HEK293 (cell line): ENCODE data around the gene MAP6.

Source experiments
- CTCF ChIA-PET: fragments of 350-600 bp; formaldehyde crosslinking; extraction: SDS; loops from one replicate; lab custom pipeline; 2021; ENCODE audit warnings: antibody characterized with exemption; lab: Yijun Ruan, JAX
- POLR2A ChIA-PET: fragments of 300-600 bp; formaldehyde crosslinking; extraction: SDS; loops from one replicate; lab custom pipeline; 2020; ENCODE audit warnings: antibody characterized with exemption, inconsistent platforms; lab: Yijun Ruan, JAX
- H3K27ac ChIP-seq: fragments of 200-500 bp; sonication (Bioruptor generic); 2 replicates; pipeline ENCODE4 v1.5.1; 2014; ENCODE audit warnings: low read depth, low read length, control low read depth, inconsistent platforms; ENCODE audit errors: extremely low read depth
- H3K36me3 ChIP-seq, 2 experiments: fragments of 200-500 bp in 1 of 2; sonication (Bioruptor generic) in 1 of 2; 1 replicate in 1 of 2; 2 replicates in 1 of 2; pipeline ENCODE4 v1.5.1; 2014 to 2017; ENCODE audit warnings: inconsistent platforms in 2 of 2, low read length in 2 of 2; ENCODE audit not compliant: control insufficient read depth in 2 of 2, insufficient read depth in 1 of 2
- H3K4me1 ChIP-seq: fragments of 200-500 bp; sonication (Bioruptor generic); 2 replicates; pipeline ENCODE4 v1.5.1; 2014; ENCODE audit warnings: mild to moderate bottlenecking, low read length, inconsistent platforms; ENCODE audit not compliant: control insufficient read depth, insufficient read depth
- H3K4me3 ChIP-seq: 2 replicates; pipeline ENCODE4 v1.5.1; 2011; ENCODE audit warnings: low read depth, mild to moderate bottlenecking, control low read depth, low read length, moderate library complexity
- H3K9me3 ChIP-seq: fragments of 200-500 bp; sonication (Bioruptor generic); 2 replicates; pipeline ENCODE4 v1.5.1; 2014; ENCODE audit warnings: low read depth, low read length, inconsistent platforms; ENCODE audit not compliant: control insufficient read depth, insufficient read depth
- IKZF3 ChIP-seq: fragments of 450-650 bp; IDR thresholded peaks from 2 replicates; pipeline ENCODE4 v1.5.0; 2018; ENCODE audit warnings: missing biosample characterization, mild to moderate bottlenecking, missing genetic modification characterization, moderate library complexity
- KLF16 ChIP-seq: fragments of 450-650 bp; formaldehyde crosslinking; IDR thresholded peaks from 2 replicates; pipeline ENCODE4 v1.5.1; 2017; ENCODE audit warnings: missing biosample characterization, missing genetic modification characterization
- MZF1 ChIP-seq: fragments of 450-650 bp; formaldehyde crosslinking; IDR thresholded peaks from 2 replicates; pipeline ENCODE4 v1.5.1; 2017; ENCODE audit warnings: missing biosample characterization, missing genetic modification characterization, borderline replicate concordance
- ZFP37 ChIP-seq: fragments of 450-650 bp; formaldehyde crosslinking; IDR thresholded peaks from 2 replicates; pipeline ENCODE4 v1.5.1; 2016; ENCODE audit warnings: missing biosample characterization, missing genetic modification characterization
- ZNF138 ChIP-seq: fragments of 450-650 bp; formaldehyde crosslinking; IDR thresholded peaks from 2 replicates; pipeline ENCODE4 v1.5.1; 2016; ENCODE audit warnings: missing biosample characterization, missing genetic modification characterization, borderline replicate concordance
- ZNF211 ChIP-seq: fragments of 450-650 bp; formaldehyde crosslinking; IDR thresholded peaks from 2 replicates; pipeline ENCODE4 v1.5.1; 2016; ENCODE audit warnings: low read depth, missing biosample characterization, missing genetic modification characterization
- ZNF221 ChIP-seq: fragments of 450-650 bp; formaldehyde crosslinking; IDR thresholded peaks from 2 replicates; pipeline ENCODE4 v1.5.1; 2017; ENCODE audit warnings: missing biosample characterization, missing genetic modification characterization, borderline replicate concordance
- ZNF223 ChIP-seq: fragments of 450-650 bp; formaldehyde crosslinking; IDR thresholded peaks from 2 replicates; pipeline ENCODE4 v1.5.1; 2016; ENCODE audit warnings: missing biosample characterization, missing genetic modification characterization
- ZNF37A ChIP-seq: fragments of 450-650 bp; IDR thresholded peaks from 2 replicates; pipeline ENCODE4 v1.5.1; 2018; ENCODE audit warnings: missing biosample characterization, missing genetic modification characterization
- ZNF391 ChIP-seq: fragments of 450-650 bp; formaldehyde crosslinking; IDR thresholded peaks from 2 replicates; pipeline ENCODE4 v1.5.1; 2016; ENCODE audit warnings: low read depth, missing biosample characterization, missing genetic modification characterization, borderline replicate concordance
- ZNF544 ChIP-seq: fragments of 450-650 bp; formaldehyde crosslinking; IDR thresholded peaks from 2 replicates; pipeline ENCODE4 v1.5.0; 2017; ENCODE audit warnings: missing biosample characterization, missing genetic modification characterization
- ZNF549 ChIP-seq: fragments of 450-650 bp; IDR thresholded peaks from 2 replicates; pipeline ENCODE4 v1.5.1; 2018; ENCODE audit warnings: missing biosample characterization, missing genetic modification characterization, mild to moderate bottlenecking, inconsistent platforms, moderate library complexity
- ZNF560 ChIP-seq: fragments of 450-650 bp; formaldehyde crosslinking; IDR thresholded peaks from 2 replicates; pipeline ENCODE4 v1.5.1; 2017; ENCODE audit warnings: missing biosample characterization, missing genetic modification characterization, borderline replicate concordance
- ZNF600 ChIP-seq: fragments of 450-650 bp; formaldehyde crosslinking; IDR thresholded peaks from 2 replicates; pipeline ENCODE4 v1.5.1; 2016; ENCODE audit warnings: missing biosample characterization, missing genetic modification characterization
- ZNF654 ChIP-seq: fragments of 450-650 bp; formaldehyde crosslinking; IDR thresholded peaks from 2 replicates; pipeline ENCODE4 v1.5.1; 2016; ENCODE audit warnings: low read depth, missing biosample characterization, missing genetic modification characterization
- ZNF707 ChIP-seq: fragments of 450-650 bp; formaldehyde crosslinking; IDR thresholded peaks from 2 replicates; pipeline ENCODE4 v1.5.1; 2016; ENCODE audit warnings: missing biosample characterization, missing genetic modification characterization
- ZNF791 ChIP-seq: fragments of 450-650 bp; formaldehyde crosslinking; IDR thresholded peaks from 2 replicates; pipeline ENCODE4 v1.5.1; 2016; ENCODE audit warnings: missing biosample characterization, missing genetic modification characterization
- TF ChIP-seq, protein P1 (sequence below): fragments of 450-650 bp; formaldehyde crosslinking; IDR thresholded peaks from 2 replicates; pipeline ENCODE4 v1.5.1; 2017; ENCODE audit warnings: missing biosample characterization, missing genetic modification characterization
- TF ChIP-seq, protein P2 (sequence below): fragments of 450-650 bp; formaldehyde crosslinking; IDR thresholded peaks from 2 replicates; pipeline ENCODE4 v1.5.1; 2016; ENCODE audit warnings: missing biosample characterization, missing genetic modification characterization
- TF ChIP-seq, protein P3 (sequence below): sonication (generic); formaldehyde crosslinking; IDR thresholded peaks from 2 replicates; pipeline ENCODE4 v1.8.1; 2022; ENCODE audit warnings: mild to moderate bottlenecking, moderate library complexity, missing genetic modification reagents
- TF ChIP-seq, protein P4 (sequence below): fragments of 450-650 bp; formaldehyde crosslinking; IDR thresholded peaks from 2 replicates; pipeline ENCODE4 v1.5.1; 2016; ENCODE audit warnings: missing biosample characterization, missing genetic modification characterization
- TF ChIP-seq, protein P5 (sequence below): fragments of 450-650 bp; formaldehyde crosslinking; IDR thresholded peaks from 2 replicates; pipeline ENCODE4 v1.5.1; 2016; ENCODE audit warnings: missing biosample characterization, missing genetic modification characterization

MAP6 gene

DNA sequence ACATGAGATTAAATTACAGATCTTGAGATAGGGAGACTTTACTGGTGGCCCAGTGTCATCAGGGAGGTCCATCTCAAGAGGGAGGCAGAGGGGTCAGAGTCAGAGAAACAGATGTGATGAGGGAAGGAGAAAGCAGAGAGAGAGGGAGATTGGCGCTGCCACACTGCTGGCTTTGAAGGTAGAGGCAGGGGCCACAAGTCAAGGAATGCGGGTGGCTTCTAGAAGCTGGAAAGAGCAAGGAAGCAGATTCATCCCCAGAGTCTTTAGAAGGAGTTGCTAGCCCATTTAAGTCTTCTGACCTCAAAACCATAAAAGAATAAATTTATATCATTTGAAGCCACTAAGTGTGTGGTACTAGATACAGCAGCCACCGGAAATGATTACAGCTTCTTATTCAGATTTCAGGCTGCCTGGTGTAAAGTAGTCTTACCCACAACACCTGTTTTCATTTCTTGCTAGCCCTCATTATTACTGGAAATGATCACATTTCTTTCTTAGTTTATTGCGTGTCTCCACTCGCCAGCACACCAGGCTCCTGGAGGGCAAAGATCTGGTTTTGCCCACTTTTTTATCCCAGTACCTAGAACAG, 119.4 kb downstream of the MAP6 start (continued):
- TF ChIP-seq, protein P1, sequence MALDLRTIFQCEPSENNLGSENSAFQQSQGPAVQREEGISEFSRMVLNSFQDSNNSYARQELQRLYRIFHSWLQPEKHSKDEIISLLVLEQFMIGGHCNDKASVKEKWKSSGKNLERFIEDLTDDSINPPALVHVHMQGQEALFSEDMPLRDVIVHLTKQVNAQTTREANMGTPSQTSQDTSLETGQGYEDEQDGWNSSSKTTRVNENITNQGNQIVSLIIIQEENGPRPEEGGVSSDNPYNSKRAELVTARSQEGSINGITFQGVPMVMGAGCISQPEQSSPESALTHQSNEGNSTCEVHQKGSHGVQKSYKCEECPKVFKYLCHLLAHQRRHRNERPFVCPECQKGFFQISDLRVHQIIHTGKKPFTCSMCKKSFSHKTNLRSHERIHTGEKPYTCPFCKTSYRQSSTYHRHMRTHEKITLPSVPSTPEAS (tag by site-specific recombination) = no peak
- TF ChIP-seq ZNF221 = no peak
- no peak for TF ChIP-seq ZNF544 (tag by site-specific recombination)
- TF ChIP-seq, all 188 proteins: peak for 0

DNA sequence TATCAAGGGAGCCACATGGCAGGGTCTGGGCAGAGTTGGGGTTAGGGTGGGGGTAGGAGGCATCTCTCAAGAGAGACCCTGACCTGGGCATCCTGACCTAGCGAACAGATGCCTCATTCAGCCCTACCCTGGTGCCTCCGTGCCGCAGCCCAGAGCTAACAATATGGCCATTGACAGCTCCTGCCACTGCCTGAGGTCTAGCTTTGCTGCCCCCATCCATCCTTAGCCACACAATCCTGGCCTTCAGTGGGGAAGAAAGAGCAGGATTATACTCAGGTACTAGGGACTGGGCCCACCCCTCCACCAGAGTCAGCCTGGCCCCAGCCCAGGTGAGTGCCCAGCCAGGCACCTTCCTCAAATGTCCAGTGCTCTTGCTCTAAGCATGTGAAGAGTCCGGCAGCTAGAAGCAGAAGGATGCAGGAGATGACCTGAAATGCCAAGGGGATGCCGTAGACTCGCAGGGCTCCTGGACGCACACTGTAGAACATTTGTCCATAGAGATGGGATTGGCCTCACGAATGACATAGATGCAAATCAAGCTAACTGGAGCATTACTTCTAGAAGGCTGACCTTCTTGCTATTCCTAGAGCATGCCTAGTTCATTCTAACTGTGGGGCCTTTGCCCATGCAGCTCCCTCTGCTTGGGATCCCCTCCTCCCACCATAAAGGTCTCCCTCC, 120.1 kb downstream of the MAP6 start:
- POLR2A ChIA-PET = interaction anchor here (0.8 kb wide), 1 partner anchor 27 kb away, joined by 4 read pairs; no protein-coding TSS in a partner anchor
- CTCF ChIA-PET = interaction anchor here (0.7 to 1.6 kb wide), 8 partner anchors 11 to 254 kb away, joined by 3 to 10 read pairs (median 4); no protein-coding TSS in a partner anchor
- Histone ChIP-seq H3K4me3 (no peak overlapping the region), H3K36me3 (no peaks in the 10 kb centered on the region), H3K4me1 (no peaks in the 10 kb centered on the region), H3K9me3 (no peaks in the 10 kb centered on the region), H3K27ac (no peak overlapping the region)
- TF ChIP-seq ZNF223 = no peak
- TF ChIP-seq KLF16 (tag by site-specific recombination) = no peak
- TF ChIP-seq MZF1 (tag by site-specific recombination) = no peak
- TF ChIP-seq ZNF791 = no peak

DNA sequence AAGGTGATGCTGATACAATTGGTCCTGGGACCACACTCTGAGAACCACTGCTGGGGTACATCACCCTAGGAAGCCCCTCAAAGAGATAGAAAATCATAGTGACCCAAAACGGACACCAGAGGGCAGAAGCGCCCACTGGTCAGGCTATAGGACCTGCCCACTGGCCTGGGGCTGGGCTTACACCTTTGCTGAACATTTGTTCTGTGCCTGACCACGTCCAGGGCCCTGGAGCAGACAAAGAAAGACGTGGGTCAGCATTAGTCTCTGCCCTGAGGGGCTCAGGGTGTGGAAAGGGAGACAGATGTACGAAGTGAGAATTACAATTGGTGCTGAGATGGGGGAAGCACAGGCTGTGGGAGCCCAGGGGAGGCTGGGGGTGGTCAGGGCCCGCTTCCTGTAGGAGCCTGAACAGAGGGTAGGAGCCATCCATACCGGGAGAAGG, 121.2 kb downstream of the MAP6 start:
- TF ChIP-seq, protein P2, sequence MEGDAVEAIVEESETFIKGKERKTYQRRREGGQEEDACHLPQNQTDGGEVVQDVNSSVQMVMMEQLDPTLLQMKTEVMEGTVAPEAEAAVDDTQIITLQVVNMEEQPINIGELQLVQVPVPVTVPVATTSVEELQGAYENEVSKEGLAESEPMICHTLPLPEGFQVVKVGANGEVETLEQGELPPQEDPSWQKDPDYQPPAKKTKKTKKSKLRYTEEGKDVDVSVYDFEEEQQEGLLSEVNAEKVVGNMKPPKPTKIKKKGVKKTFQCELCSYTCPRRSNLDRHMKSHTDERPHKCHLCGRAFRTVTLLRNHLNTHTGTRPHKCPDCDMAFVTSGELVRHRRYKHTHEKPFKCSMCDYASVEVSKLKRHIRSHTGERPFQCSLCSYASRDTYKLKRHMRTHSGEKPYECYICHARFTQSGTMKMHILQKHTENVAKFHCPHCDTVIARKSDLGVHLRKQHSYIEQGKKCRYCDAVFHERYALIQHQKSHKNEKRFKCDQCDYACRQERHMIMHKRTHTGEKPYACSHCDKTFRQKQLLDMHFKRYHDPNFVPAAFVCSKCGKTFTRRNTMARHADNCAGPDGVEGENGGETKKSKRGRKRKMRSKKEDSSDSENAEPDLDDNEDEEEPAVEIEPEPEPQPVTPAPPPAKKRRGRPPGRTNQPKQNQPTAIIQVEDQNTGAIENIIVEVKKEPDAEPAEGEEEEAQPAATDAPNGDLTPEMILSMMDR (tag by site-specific recombination) = peak; percentile 63
- TF ChIP-seq ZNF654 = peak; percentile 63
- TF ChIP-seq, protein P3, sequence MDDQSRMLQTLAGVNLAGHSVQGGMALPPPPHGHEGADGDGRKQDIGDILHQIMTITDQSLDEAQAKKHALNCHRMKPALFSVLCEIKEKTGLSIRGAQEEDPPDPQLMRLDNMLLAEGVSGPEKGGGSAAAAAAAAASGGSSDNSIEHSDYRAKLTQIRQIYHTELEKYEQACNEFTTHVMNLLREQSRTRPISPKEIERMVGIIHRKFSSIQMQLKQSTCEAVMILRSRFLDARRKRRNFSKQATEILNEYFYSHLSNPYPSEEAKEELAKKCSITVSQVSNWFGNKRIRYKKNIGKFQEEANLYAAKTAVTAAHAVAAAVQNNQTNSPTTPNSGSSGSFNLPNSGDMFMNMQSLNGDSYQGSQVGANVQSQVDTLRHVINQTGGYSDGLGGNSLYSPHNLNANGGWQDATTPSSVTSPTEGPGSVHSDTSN = no peak
- H3K36me3 ChIP-seq = no peaks in the 10 kb centered on the region
- no peaks in the 10 kb centered on the region for H3K9me3 ChIP-seq
- no peaks in the 10 kb centered on the region for H3K4me1 ChIP-seq
- CTCF ChIA-PET = interaction anchor here (0.6 to 2.3 kb wide), 15 partner anchors 12 to 1069 kb away, joined by 3 to 29 read pairs (median 4); no protein-coding TSS in a partner anchor
- no peak overlapping the region for H3K27ac ChIP-seq
- POLR2A ChIA-PET = no interaction called here
- no peak overlapping the region for H3K4me3 ChIP-seq

DNA sequence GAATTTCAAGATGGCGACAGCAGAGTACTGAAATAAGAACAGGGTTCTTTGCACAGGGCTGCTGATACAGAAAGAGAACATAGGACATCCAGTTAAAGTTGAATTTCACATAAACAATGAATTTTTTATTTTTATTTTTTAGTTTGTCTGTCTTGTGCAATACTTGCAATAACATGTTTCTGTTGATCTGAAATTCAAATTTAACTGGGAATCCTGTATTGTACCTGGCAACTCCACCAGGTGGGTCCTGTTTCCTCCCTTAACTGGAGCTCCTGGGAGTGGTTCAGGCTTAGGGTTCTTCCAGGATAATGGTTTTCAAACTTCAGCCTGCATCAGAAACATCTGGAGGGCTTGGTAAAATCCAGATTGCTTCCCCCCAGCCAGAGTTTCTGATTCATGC, 121.7 kb downstream of the MAP6 start:
- POLR2A ChIA-PET = no interaction called here
- TF ChIP-seq, protein P4, sequence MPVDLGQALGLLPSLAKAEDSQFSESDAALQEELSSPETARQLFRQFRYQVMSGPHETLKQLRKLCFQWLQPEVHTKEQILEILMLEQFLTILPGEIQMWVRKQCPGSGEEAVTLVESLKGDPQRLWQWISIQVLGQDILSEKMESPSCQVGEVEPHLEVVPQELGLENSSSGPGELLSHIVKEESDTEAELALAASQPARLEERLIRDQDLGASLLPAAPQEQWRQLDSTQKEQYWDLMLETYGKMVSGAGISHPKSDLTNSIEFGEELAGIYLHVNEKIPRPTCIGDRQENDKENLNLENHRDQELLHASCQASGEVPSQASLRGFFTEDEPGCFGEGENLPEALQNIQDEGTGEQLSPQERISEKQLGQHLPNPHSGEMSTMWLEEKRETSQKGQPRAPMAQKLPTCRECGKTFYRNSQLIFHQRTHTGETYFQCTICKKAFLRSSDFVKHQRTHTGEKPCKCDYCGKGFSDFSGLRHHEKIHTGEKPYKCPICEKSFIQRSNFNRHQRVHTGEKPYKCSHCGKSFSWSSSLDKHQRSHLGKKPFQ (tag by site-specific recombination) = no peak
- no peak for TF ChIP-seq ZNF211 (tag by site-specific recombination)
- TF ChIP-seq ZNF600 (tag by site-specific recombination) = no peak
- TF ChIP-seq ZNF560 (tag by site-specific recombination) = no peak
- TF ChIP-seq ZNF549 (tag by site-specific recombination) = no peak
- no peak for TF ChIP-seq ZNF707 (tag by site-specific recombination)
- TF ChIP-seq ZNF138 = no peak
- TF ChIP-seq ZNF37A (tag by site-specific recombination) = no peak
- no peak for TF ChIP-seq ZFP37 (tag by site-specific recombination)
- TF ChIP-seq KLF16 (tag by site-specific recombination) = no peak
- no peak for TF ChIP-seq IKZF3 (tag by site-specific recombination)
- TF ChIP-seq, protein P5, sequence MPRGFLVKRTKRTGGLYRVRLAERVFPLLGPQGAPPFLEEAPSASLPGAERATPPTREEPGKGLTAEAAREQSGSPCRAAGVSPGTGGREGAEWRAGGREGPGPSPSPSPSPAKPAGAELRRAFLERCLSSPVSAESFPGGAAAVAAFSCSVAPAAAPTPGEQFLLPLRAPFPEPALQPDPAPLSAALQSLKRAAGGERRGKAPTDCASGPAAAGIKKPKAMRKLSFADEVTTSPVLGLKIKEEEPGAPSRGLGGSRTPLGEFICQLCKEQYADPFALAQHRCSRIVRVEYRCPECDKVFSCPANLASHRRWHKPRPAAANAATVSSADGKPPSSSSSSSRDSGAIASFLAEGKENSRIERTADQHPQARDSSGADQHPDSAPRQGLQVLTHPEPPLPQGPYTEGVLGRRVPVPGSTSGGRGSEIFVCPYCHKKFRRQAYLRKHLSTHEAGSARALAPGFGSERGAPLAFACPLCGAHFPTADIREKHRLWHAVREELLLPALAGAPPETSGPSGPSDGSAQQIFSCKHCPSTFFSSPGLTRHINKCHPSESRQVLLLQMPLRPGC (tag by site-specific recombination) = no peak
- no peak for TF ChIP-seq ZNF391 (tag by site-specific recombination)

More for the DNA sequence above, 121.7 kb downstream of the MAP6 start:
- H3K36me3 ChIP-seq = no peaks in the 10 kb centered on the region
- no peak overlapping the region for H3K27ac ChIP-seq
- H3K9me3 ChIP-seq = no peaks in the 10 kb centered on the region
- CTCF ChIA-PET = interaction anchor here (0.6 to 2.3 kb wide), 16 partner anchors 13 to 1070 kb away, joined by 3 to 29 read pairs (median 4); no protein-coding TSS in a partner anchor
- no peaks in the 10 kb centered on the region for H3K4me1 ChIP-seq
- no peak overlapping the region for H3K4me3 ChIP-seq
